ENCODE measurements around the gene SDHB.

The SDHB gene

DNA sequence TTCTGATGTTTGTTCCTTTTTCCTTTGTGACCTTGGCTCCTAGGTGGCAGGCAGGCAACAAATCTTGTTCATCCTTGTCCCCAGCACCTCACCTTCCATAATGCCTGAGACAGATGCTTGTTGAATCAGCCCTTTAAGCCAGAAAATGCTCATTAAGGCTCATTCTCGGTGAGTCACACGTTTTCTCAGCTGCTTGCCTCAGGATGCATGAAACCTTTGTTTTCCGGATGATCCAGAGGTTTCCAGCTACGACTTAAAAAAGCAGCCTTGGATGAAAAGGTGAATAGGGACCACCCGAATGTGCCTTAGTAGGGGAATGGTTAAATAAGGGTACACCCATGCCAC is 37.5 kb downstream of the SDHB start:
- Histone ChIP-seq H3K4me2 (ENCODE audit: low read length) (no peak overlapping the region), H3K9me2 (ENCODE audit: low read depth, low read length) (no peaks in the 10 kb centered on the region), H3K27ac (ENCODE audit: low read depth, low read length, poor library complexity, severe bottlenecking) (no peak overlapping the region), H3K9me3 (ENCODE audit: low read length) (no peaks in the 10 kb centered on the region), H3F3A (ENCODE audit: insufficient read depth, low read length) (no peaks in the 10 kb centered on the region), H3K79me2 (ENCODE audit: insufficient read depth, low read length) (no peaks in the 10 kb centered on the region), H2AFZ (ENCODE audit: low read length) (no peak overlapping the region), H4K20me1 (ENCODE audit: insufficient read depth, low read length) (no peaks in the 10 kb centered on the region), H3K9ac (ENCODE audit: low read length) (no peak overlapping the region), H3K4me3 (ENCODE audit: low read depth, low read length, poor library complexity, severe bottlenecking) (no peak overlapping the region), H3K4me1 (ENCODE audit: insufficient read depth, low read length, severe bottlenecking) (peaks cover 7% of the 10 kb centered on the region), H3K36me3 (ENCODE audit: insufficient read depth, low read length) (peaks cover 37% of the 10 kb centered on the region), H3K27me3 (ENCODE audit: insufficient read depth, low read length) (no peaks in the 10 kb centered on the region; the same call in 1 of the 2 replicates)
- TF ChIP-seq EZH2 (IDR thresholded peaks at IDR 0.05; ENCODE audit: borderline replicate concordance, low read length), result no peak
- TF ChIP-seq, protein P1, sequence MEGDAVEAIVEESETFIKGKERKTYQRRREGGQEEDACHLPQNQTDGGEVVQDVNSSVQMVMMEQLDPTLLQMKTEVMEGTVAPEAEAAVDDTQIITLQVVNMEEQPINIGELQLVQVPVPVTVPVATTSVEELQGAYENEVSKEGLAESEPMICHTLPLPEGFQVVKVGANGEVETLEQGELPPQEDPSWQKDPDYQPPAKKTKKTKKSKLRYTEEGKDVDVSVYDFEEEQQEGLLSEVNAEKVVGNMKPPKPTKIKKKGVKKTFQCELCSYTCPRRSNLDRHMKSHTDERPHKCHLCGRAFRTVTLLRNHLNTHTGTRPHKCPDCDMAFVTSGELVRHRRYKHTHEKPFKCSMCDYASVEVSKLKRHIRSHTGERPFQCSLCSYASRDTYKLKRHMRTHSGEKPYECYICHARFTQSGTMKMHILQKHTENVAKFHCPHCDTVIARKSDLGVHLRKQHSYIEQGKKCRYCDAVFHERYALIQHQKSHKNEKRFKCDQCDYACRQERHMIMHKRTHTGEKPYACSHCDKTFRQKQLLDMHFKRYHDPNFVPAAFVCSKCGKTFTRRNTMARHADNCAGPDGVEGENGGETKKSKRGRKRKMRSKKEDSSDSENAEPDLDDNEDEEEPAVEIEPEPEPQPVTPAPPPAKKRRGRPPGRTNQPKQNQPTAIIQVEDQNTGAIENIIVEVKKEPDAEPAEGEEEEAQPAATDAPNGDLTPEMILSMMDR (IDR thresholded peaks at IDR 0.05; ENCODE audit: low read length), result no peak

DNA sequence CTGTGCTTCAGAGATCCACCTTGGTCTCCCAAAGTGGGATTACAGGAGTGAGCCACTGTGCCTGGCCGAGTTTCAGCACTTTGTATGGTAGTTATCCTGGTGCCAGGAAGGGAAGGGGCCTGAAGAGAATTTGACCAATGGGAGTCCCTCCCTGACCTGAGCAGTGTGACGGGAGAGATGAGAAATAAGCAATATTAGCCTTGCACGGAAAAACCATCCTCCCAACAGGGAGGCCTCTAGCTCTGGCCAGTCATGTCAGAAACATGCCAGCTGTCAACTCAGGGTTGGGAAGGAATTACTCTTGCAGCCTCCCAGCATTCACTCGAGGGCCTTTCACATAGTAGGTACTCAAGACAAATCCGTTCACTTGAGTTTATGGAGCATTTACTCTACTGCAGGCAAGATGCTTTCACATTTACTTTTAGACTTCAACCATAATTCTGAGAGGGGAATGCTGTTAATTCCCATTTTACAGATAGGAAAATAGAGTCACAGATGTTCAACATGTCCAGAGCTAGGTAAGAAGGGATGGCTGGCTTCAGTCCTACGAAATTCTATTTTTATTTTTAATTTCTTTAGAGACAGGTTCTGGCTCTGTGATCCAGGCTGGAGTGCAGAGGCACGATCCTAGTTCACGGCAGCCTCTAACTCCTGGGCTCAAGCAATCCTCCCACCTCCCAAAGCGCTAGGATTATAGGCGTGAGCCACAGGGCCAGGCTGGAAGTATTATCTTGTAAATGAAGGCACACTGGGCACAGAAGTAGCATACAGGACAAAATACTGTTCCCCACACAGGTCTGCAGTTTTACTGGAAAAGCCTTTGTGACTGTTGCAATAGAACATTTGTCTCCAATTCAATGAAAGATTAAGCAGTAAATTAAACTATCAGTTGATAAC is 38.9 kb downstream of the SDHB start:
- no peak overlapping the region for H3K27ac ChIP-seq (ENCODE audit: low read depth, low read length, poor library complexity, severe bottlenecking)
- no peak overlapping the region for H3K9ac ChIP-seq (ENCODE audit: low read length)
- peaks cover 18% of the 10 kb centered on the region for H3K4me1 ChIP-seq (ENCODE audit: insufficient read depth, low read length, severe bottlenecking)

DNA sequence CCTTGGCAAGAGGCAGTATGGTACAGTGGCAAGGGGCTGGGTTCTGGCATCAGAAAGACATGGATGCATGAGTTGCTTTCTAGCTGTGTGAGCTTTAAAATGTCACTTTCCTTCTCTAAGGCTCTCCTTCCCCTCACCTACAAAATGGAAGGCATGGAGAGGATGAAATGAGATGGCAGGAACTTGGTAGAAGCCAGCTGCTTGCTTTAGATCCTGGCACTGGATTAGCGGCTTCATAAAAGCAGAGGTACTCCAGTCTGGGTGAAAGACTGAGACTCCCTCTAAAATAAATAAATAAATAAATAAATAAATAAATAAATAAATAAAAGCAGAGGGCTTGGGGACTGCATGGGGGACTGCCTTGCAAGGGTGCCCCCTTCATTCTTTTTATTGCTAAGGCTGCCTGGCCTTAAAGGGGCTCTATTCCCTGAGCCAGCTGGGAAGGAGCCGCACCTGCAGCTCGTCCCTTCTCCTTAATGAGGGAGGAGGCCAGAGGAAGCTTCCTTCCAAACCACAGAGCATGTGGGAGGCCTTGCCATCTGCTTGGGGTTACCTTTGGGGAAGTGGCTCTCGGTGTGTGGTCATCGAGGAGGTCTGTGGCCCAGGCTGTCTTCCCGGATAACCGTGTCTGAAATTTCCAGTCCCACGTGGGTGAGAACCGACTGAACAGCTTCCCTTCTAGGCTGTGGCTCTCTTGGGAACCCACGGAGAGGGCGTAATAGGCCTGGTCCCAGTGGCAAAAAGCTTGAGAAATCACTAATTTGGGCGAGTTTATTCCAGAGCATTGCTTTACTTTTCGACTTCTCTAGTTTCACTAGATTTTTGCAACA is 40.1 kb downstream of the SDHB start:
- no peaks in the 10 kb centered on the region for H3K9me3 ChIP-seq (ENCODE audit: low read length)
- H3K79me2 ChIP-seq (ENCODE audit: insufficient read depth, low read length), result no peaks in the 10 kb centered on the region
- no peak overlapping the region for H2AFZ ChIP-seq (ENCODE audit: low read length)
- TF ChIP-seq, protein P1 (IDR thresholded peaks at IDR 0.05; ENCODE audit: low read length), result no peak
- TF ChIP-seq EZH2 (IDR thresholded peaks at IDR 0.05; ENCODE audit: borderline replicate concordance, low read length), result no peak
- no peak overlapping the region for H3K4me2 ChIP-seq (ENCODE audit: low read length)
- H3F3A ChIP-seq (ENCODE audit: insufficient read depth, low read length), result no peaks in the 10 kb centered on the region
- H3K9ac ChIP-seq (ENCODE audit: low read length), result no peak overlapping the region
- no peak overlapping the region for H3K4me3 ChIP-seq (ENCODE audit: low read depth, low read length, poor library complexity, severe bottlenecking)
- H4K20me1 ChIP-seq (ENCODE audit: insufficient read depth, low read length), result no peaks in the 10 kb centered on the region
- peaks cover 18% of the 10 kb centered on the region for H3K4me1 ChIP-seq (ENCODE audit: insufficient read depth, low read length, severe bottlenecking)
- H3K9me2 ChIP-seq (ENCODE audit: low read depth, low read length), result no peaks in the 10 kb centered on the region
- H3K27ac ChIP-seq (ENCODE audit: low read depth, low read length, poor library complexity, severe bottlenecking), result no peak overlapping the region
- H3K36me3 ChIP-seq (ENCODE audit: insufficient read depth, low read length), result peaks cover 11% of the 10 kb centered on the region
- H3K27me3 ChIP-seq (ENCODE audit: insufficient read depth, low read length), result no peaks in the 10 kb centered on the region; the same call in 1 of the 2 replicates

More for the DNA sequence above, 38.9 kb downstream of the SDHB start:
- Histone ChIP-seq H4K20me1 (ENCODE audit: insufficient read depth, low read length) (no peaks in the 10 kb centered on the region), H3K9me3 (ENCODE audit: low read length) (no peaks in the 10 kb centered on the region), H3K36me3 (ENCODE audit: insufficient read depth, low read length) (peaks cover 23% of the 10 kb centered on the region), H3K79me2 (ENCODE audit: insufficient read depth, low read length) (no peaks in the 10 kb centered on the region), H3K4me2 (ENCODE audit: low read length) (no peak overlapping the region), H3K9me2 (ENCODE audit: low read depth, low read length) (no peaks in the 10 kb centered on the region), H3K4me3 (ENCODE audit: low read depth, low read length, poor library complexity, severe bottlenecking) (no peak overlapping the region), H3F3A (ENCODE audit: insufficient read depth, low read length) (no peaks in the 10 kb centered on the region), H3K27me3 (ENCODE audit: insufficient read depth, low read length) (no peaks in the 10 kb centered on the region; the same call in 1 of the 2 replicates), H2AFZ (ENCODE audit: low read length) (no peak overlapping the region)
- TF ChIP-seq EZH2 (IDR thresholded peaks at IDR 0.05; ENCODE audit: borderline replicate concordance, low read length), result no peak
- TF ChIP-seq, protein P1 (IDR thresholded peaks at IDR 0.05; ENCODE audit: low read length), result no peak
